ENCODE measurements around the gene DOLPP1. TPM values are rescaled to one million over a fixed set of nuclear protein-coding genes. Genes with fewer than 3 reads are reported as not detected.

Gene DOLPP1
- total RNA-seq, 1 experiment from 2014 or later = 13.7 TPM

- in situ Hi-C loops (cut with HindIII; ENCODE audit: low pct_unique_long_range_greater_than_20kb, low sequenced_read_pairs) = no loop called here
These were observed 56.6 kb downstream of the DOLPP1 start for GRCh38 chr9:129137292-129138143.

GRCh38 chr9:129138144-129138462 lies 57.2 kb downstream of the DOLPP1 start:
- no TSS peak for BruUV-seq (replicated peaks)
- in situ Hi-C loops (cut with HindIII; ENCODE audit: low pct_unique_long_range_greater_than_20kb, low sequenced_read_pairs) (no loop called here), intact Hi-C loops (cut with micrococcal nuclease; ENCODE audit: unreplicated experiment) (loop anchor here (10.0 kb wide), 1 partner anchor 477 kb away; no protein-coding TSS in a partner anchor)
- DNase-seq (ENCODE audit: low read depth, low spot score) (no peak), ATAC-seq (no peak)
- Histone ChIP-seq H3K36me3 (ENCODE audit: control insufficient read depth, insufficient read depth, low read length) (peaks cover 2% of the 10 kb centered on the region; the same call in 1 of the 2 replicates), H3K27me3 (ENCODE audit: control insufficient read depth, insufficient read depth, low read length) (no peaks in the 10 kb centered on the region), H3K4me1 (ENCODE audit: control insufficient read depth, insufficient read depth, low read length) (peaks cover 28% of the 10 kb centered on the region), H3K27ac (ENCODE audit: low read length) (peak overlapping the region; percentile 69; the same call in 1 of the 2 replicates), H3K4me3 (ENCODE audit: low read depth in 2 of 2, low read length in 2 of 2) (no peak overlapping the region), H3K9me3 (ENCODE audit: control insufficient read depth, insufficient read depth, low read depth, low read length) (no peaks in the 10 kb centered on the region)
- ChIA-PET CTCF (interaction anchor here (0.6 to 1.2 kb wide), 2 partner anchors 12 to 14 kb away, joined by 3 to 4 read pairs; no protein-coding TSS in a partner anchor), POLR2A (no interaction called here)
- TF ChIP-seq SIN3A (IDR thresholded peaks at IDR 0.05; ENCODE audit: borderline replicate concordance, insufficient read depth, low read depth, low read length) (no peak), TCF7L2 (IDR thresholded peaks at IDR 0.05; ENCODE audit: low read depth, low read length) (no peak), REST (IDR thresholded peaks at IDR 0.05; ENCODE audit: insufficient read depth in 1 of 2, low read depth in 2 of 2, low read length in 1 of 2) (no peak), POLR2AphosphoS5 (IDR thresholded peaks at IDR 0.05; ENCODE audit: low read depth, low read length) (no peak)

More at GRCh38 chr9:129137292-129138143, 56.6 kb downstream of the DOLPP1 start:
- Histone ChIP-seq H3K27me3 (ENCODE audit: control insufficient read depth, insufficient read depth, low read length) (no peaks in the 10 kb centered on the region), H3K9me3 (ENCODE audit: control insufficient read depth, insufficient read depth, low read depth, low read length) (no peaks in the 10 kb centered on the region), H3K27ac (ENCODE audit: low read length) (no peak overlapping the region), H3K4me3 (ENCODE audit: low read depth in 2 of 2, low read length in 2 of 2) (no peak overlapping the region), H3K36me3 (ENCODE audit: control insufficient read depth, insufficient read depth, low read length) (peaks cover 2% of the 10 kb centered on the region; the same call in 1 of the 2 replicates), H3K4me1 (ENCODE audit: control insufficient read depth, insufficient read depth, low read length) (peaks cover 24% of the 10 kb centered on the region)
- ATAC-seq (no peak), DNase-seq (ENCODE audit: low read depth, low spot score) (no peak)
- POLR2A ChIA-PET = no interaction called here
- BruUV-seq (replicated peaks) = no TSS peak
- TF ChIP-seq SIN3A (IDR thresholded peaks at IDR 0.05; ENCODE audit: borderline replicate concordance, insufficient read depth, low read depth, low read length) = no peak
- TF ChIP-seq CTCF (IDR thresholded peaks at IDR 0.05) = no peak
- no peak for TF ChIP-seq TCF7L2 (IDR thresholded peaks at IDR 0.05; ENCODE audit: low read depth, low read length)
- TF ChIP-seq POLR2AphosphoS5 (IDR thresholded peaks at IDR 0.05; ENCODE audit: low read depth, low read length) = no peak
- TF ChIP-seq REST (IDR thresholded peaks at IDR 0.05; ENCODE audit: insufficient read depth in 1 of 2, low read depth in 2 of 2, low read length in 1 of 2) = no peak
- CTCF ChIA-PET = interaction anchor here (0.6 kb wide), 2 partner anchors 13 to 45 kb away, joined by 3 to 4 read pairs; no protein-coding TSS in a partner anchor
- intact Hi-C loops (cut with micrococcal nuclease; ENCODE audit: unreplicated experiment) = loop anchor here (10.0 kb wide), 1 partner anchor 477 kb away; no protein-coding TSS in a partner anchor

Data from Panc1 (cell line).